HL-60 (cell line): ENCODE data around the gene RBFOX2.

ENCODE experiments used
- GABPA ChIP-seq: IDR thresholded peaks from 2 replicates; pipeline ENCODE4 v1.6.1; 2012; ENCODE audit warnings: low read depth
- POLR2AphosphoS5 ChIP-seq: IDR thresholded peaks from 2 replicates; pipeline ENCODE4 v1.6.1; 2012; ENCODE audit warnings: low read depth
- TF ChIP-seq, protein P1 (sequence below): IDR thresholded peaks from one replicate; pipeline ENCODE4 v1.5.1; 2011; ENCODE audit warnings: low read length, control low read depth, inconsistent platforms; ENCODE audit not compliant: insufficient read depth
- TF ChIP-seq, protein P2 (sequence below): IDR thresholded peaks from 2 replicates; pipeline ENCODE4 v1.6.1; 2012; ENCODE audit warnings: low read depth; ENCODE audit not compliant: insufficient replicate concordance

DNA sequence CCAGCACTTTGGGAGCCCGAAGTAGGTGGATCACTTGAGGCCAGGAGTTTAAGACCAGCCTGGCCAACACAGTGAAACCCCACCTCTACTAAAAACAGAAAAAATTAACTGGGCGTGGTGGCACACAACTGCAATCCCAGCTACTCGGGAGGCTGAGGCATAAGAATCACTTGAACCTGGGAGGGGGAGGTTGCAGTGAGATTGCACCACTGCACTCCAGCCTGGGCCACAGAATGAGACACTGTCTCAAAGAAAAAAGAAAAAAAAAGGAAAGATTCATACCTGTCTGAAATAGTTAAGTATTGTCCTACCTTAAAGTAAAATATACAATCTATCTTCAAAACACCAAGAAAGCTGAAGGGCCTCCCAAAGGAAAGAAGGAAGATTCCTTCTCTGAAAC lies 20.1 kb downstream of the RBFOX2 start:
- TF ChIP-seq, protein P1, sequence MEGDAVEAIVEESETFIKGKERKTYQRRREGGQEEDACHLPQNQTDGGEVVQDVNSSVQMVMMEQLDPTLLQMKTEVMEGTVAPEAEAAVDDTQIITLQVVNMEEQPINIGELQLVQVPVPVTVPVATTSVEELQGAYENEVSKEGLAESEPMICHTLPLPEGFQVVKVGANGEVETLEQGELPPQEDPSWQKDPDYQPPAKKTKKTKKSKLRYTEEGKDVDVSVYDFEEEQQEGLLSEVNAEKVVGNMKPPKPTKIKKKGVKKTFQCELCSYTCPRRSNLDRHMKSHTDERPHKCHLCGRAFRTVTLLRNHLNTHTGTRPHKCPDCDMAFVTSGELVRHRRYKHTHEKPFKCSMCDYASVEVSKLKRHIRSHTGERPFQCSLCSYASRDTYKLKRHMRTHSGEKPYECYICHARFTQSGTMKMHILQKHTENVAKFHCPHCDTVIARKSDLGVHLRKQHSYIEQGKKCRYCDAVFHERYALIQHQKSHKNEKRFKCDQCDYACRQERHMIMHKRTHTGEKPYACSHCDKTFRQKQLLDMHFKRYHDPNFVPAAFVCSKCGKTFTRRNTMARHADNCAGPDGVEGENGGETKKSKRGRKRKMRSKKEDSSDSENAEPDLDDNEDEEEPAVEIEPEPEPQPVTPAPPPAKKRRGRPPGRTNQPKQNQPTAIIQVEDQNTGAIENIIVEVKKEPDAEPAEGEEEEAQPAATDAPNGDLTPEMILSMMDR = no peak
- TF ChIP-seq, protein P2, sequence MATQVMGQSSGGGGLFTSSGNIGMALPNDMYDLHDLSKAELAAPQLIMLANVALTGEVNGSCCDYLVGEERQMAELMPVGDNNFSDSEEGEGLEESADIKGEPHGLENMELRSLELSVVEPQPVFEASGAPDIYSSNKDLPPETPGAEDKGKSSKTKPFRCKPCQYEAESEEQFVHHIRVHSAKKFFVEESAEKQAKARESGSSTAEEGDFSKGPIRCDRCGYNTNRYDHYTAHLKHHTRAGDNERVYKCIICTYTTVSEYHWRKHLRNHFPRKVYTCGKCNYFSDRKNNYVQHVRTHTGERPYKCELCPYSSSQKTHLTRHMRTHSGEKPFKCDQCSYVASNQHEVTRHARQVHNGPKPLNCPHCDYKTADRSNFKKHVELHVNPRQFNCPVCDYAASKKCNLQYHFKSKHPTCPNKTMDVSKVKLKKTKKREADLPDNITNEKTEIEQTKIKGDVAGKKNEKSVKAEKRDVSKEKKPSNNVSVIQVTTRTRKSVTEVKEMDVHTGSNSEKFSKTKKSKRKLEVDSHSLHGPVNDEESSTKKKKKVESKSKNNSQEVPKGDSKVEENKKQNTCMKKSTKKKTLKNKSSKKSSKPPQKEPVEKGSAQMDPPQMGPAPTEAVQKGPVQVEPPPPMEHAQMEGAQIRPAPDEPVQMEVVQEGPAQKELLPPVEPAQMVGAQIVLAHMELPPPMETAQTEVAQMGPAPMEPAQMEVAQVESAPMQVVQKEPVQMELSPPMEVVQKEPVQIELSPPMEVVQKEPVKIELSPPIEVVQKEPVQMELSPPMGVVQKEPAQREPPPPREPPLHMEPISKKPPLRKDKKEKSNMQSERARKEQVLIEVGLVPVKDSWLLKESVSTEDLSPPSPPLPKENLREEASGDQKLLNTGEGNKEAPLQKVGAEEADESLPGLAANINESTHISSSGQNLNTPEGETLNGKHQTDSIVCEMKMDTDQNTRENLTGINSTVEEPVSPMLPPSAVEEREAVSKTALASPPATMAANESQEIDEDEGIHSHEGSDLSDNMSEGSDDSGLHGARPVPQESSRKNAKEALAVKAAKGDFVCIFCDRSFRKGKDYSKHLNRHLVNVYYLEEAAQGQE = no peak
- no peak for TF ChIP-seq POLR2AphosphoS5
- TF ChIP-seq GABPA = no peak
